Neural cell (in vitro differentiated cells): Measurements from ENCODE around the gene PCDHB13.

Experiments
- EP300 ChIP-seq: fragments of 450-650 bp; conservative IDR thresholded peaks from 2 replicates; pipeline ENCODE4 v1.6.1; 2014; ENCODE audit warnings: antibody characterized with exemption, mild to moderate bottlenecking, moderate library complexity; ENCODE audit not compliant: poor library complexity, severe bottlenecking
- EZH2 ChIP-seq: fragments of 200-600, 300-800 bp; shearing (Covaris generic), sonication (generic); IDR thresholded peaks from 2 replicates; pipeline ENCODE4 v1.6.1; 2014; ENCODE audit warnings: antibody characterized with exemption, low read length, borderline replicate concordance, mild to moderate bottlenecking; ENCODE audit not compliant: insufficient read depth, poor library complexity, severe bottlenecking
- MXI1 ChIP-seq: fragments of 450-650 bp; conservative IDR thresholded peaks from 2 replicates; pipeline ENCODE4 v1.6.1; 2014; ENCODE audit warnings: antibody characterized with exemption, mild to moderate bottlenecking; ENCODE audit not compliant: poor library complexity, severe bottlenecking
- POLR2AphosphoS5 ChIP-seq: IDR thresholded peaks from 2 replicates; pipeline ENCODE4 v1.6.1; 2012
- RAD21 ChIP-seq: fragments of 450-650 bp; conservative IDR thresholded peaks from 2 replicates; pipeline ENCODE4 v1.6.1; 2014; ENCODE audit warnings: antibody characterized with exemption, mild to moderate bottlenecking, moderate library complexity
- TF ChIP-seq, protein P1 (sequence below): fragments of 450-650 bp; IDR thresholded peaks from 2 replicates; pipeline ENCODE4 v1.5.1; 2014; ENCODE audit warnings: antibody characterized with exemption, mild to moderate bottlenecking, moderate library complexity; ENCODE audit not compliant: poor library complexity, severe bottlenecking
- TF ChIP-seq, protein P2 (sequence below): IDR thresholded peaks from 2 replicates; pipeline ENCODE4 v1.6.1; 2012; ENCODE audit warnings: borderline replicate concordance

DNA sequence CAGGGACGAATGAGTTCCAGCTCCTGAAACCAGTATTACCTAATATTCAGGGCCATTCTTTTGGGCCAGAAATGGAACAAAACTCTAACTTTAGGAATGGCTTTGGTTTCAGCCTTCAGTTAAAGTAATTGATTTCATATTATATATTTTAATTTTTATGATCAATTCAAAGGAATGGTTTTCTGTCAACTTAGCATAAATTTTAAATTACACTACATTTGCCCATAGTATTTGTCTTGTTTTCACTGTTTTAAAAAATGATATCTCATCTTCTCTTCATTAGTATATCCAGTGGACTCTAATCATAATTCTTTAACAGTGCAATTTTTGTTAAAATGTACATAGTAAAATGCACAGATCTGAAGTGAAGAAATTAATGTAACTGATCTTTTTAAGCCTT lies 33.4 kb upstream of the PCDHB13 start:
- TF ChIP-seq, protein P1, sequence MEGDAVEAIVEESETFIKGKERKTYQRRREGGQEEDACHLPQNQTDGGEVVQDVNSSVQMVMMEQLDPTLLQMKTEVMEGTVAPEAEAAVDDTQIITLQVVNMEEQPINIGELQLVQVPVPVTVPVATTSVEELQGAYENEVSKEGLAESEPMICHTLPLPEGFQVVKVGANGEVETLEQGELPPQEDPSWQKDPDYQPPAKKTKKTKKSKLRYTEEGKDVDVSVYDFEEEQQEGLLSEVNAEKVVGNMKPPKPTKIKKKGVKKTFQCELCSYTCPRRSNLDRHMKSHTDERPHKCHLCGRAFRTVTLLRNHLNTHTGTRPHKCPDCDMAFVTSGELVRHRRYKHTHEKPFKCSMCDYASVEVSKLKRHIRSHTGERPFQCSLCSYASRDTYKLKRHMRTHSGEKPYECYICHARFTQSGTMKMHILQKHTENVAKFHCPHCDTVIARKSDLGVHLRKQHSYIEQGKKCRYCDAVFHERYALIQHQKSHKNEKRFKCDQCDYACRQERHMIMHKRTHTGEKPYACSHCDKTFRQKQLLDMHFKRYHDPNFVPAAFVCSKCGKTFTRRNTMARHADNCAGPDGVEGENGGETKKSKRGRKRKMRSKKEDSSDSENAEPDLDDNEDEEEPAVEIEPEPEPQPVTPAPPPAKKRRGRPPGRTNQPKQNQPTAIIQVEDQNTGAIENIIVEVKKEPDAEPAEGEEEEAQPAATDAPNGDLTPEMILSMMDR, result no peak
- TF ChIP-seq EP300 (no peak), EZH2 (no peak), MXI1 (no peak), POLR2AphosphoS5 (no peak), RAD21 (no peak)
- TF ChIP-seq, protein P2, sequence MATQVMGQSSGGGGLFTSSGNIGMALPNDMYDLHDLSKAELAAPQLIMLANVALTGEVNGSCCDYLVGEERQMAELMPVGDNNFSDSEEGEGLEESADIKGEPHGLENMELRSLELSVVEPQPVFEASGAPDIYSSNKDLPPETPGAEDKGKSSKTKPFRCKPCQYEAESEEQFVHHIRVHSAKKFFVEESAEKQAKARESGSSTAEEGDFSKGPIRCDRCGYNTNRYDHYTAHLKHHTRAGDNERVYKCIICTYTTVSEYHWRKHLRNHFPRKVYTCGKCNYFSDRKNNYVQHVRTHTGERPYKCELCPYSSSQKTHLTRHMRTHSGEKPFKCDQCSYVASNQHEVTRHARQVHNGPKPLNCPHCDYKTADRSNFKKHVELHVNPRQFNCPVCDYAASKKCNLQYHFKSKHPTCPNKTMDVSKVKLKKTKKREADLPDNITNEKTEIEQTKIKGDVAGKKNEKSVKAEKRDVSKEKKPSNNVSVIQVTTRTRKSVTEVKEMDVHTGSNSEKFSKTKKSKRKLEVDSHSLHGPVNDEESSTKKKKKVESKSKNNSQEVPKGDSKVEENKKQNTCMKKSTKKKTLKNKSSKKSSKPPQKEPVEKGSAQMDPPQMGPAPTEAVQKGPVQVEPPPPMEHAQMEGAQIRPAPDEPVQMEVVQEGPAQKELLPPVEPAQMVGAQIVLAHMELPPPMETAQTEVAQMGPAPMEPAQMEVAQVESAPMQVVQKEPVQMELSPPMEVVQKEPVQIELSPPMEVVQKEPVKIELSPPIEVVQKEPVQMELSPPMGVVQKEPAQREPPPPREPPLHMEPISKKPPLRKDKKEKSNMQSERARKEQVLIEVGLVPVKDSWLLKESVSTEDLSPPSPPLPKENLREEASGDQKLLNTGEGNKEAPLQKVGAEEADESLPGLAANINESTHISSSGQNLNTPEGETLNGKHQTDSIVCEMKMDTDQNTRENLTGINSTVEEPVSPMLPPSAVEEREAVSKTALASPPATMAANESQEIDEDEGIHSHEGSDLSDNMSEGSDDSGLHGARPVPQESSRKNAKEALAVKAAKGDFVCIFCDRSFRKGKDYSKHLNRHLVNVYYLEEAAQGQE, result no peak
